IMR-90 (cell line): ENCODE results near the gene SOS1. TPM values are rescaled to one million over a fixed set of nuclear protein-coding genes. Genes with fewer than 3 reads are reported as not detected.

Source experiments
- ATAC-seq: fragments of 200-7000 bp; cut with Tn5 transposase; 2 replicates; pipeline ENCODE4 v1.9.1; 2020; ENCODE audit warnings: low read depth, mild to moderate bottlenecking, moderate library complexity
- BruUV-seq: library from RNA; stranded (reverse); fragments of 400-500 nt; replicated peaks from 2 replicates; lab custom pipeline; 2021; lab: Mats Ljungman, UMichigan
- CTCF ChIA-PET: fragments of 300-600 bp; formaldehyde crosslinking; extraction: SDS; loops from one replicate; lab custom pipeline; 2021; ENCODE audit warnings: antibody characterized with exemption; lab: Yijun Ruan, JAX
- POLR2A ChIA-PET: fragments of 300-600 bp; sonication (Branson Sonifier 250); formaldehyde crosslinking; loops from one replicate; lab custom pipeline; 2022; ENCODE audit warnings: antibody characterized with exemption; ENCODE audit not compliant: unreplicated experiment; lab: Charles Lee
- DNase-seq: peaks from one replicate; pipeline ENCODE4 v3.0.0; 2013
- H2AFZ ChIP-seq: replicated peaks from 2 replicates; pipeline ENCODE3; 2013; ENCODE audit warnings: low read length, mild to moderate bottlenecking; ENCODE audit not compliant: poor library complexity
- H2AK5ac ChIP-seq: 2 replicates; pipeline ENCODE4 v1.6.1; 2013; ENCODE audit warnings: low read depth, low read length, inconsistent platforms
- H2AK9ac ChIP-seq: replicated peaks from 2 replicates; pipeline ENCODE3; 2013; ENCODE audit warnings: mild to moderate bottlenecking, low read depth, low read length, moderate library complexity; ENCODE audit not compliant: poor library complexity
- H2BK120ac ChIP-seq: 2 replicates; pipeline ENCODE4 v1.6.1; 2013; ENCODE audit warnings: low read depth, low read length, inconsistent platforms
- H2BK15ac ChIP-seq: 3 replicates; pipeline ENCODE4 v1.6.1; 2013; ENCODE audit warnings: low read depth, low read length, inconsistent platforms
- H2BK20ac ChIP-seq: 2 replicates; pipeline ENCODE4 v1.6.1; 2013; ENCODE audit warnings: low read depth, mild to moderate bottlenecking, inconsistent platforms, low read length, moderate library complexity
- H2BK5ac ChIP-seq: 2 replicates; pipeline ENCODE4 v1.6.1; 2013; ENCODE audit warnings: mild to moderate bottlenecking, low read depth, low read length, inconsistent platforms; ENCODE audit not compliant: poor library complexity, severe bottlenecking
- H3K14ac ChIP-seq: replicated peaks from 2 replicates; pipeline ENCODE4 v1.6.1; 2013; ENCODE audit warnings: low read depth, low read length, inconsistent platforms
- H3K18ac ChIP-seq: 2 replicates; pipeline ENCODE4 v1.6.1; 2013; ENCODE audit warnings: low read depth, low read length, control low read depth
- H3K23ac ChIP-seq: 2 replicates; pipeline ENCODE4 v1.6.1; 2013; ENCODE audit warnings: low read depth, low read length, inconsistent platforms
- H3K27ac ChIP-seq: 2 replicates; pipeline ENCODE4 v1.5.1; 2013; ENCODE audit warnings: mild to moderate bottlenecking, control low read depth, low read length; ENCODE audit not compliant: insufficient read depth
- H3K27me3 ChIP-seq: 2 replicates; pipeline ENCODE4 v1.6.1; 2013; ENCODE audit warnings: low read length; ENCODE audit not compliant: control insufficient read depth, insufficient read depth
- H3K36me3 ChIP-seq: 2 replicates; pipeline ENCODE4 v1.6.1; 2013; ENCODE audit warnings: low read length, mixed read lengths; ENCODE audit not compliant: control insufficient read depth, insufficient read depth
- H3K4ac ChIP-seq: 2 replicates; pipeline ENCODE4 v1.6.1; 2013; ENCODE audit warnings: low read depth, low read length, inconsistent platforms
- H3K4me1 ChIP-seq: 2 replicates; pipeline ENCODE4 v1.6.1; 2013; ENCODE audit warnings: low read length, mixed read lengths; ENCODE audit not compliant: control insufficient read depth, insufficient read depth
- H3K4me2 ChIP-seq: 2 replicates; pipeline ENCODE4 v1.6.1; 2013; ENCODE audit warnings: low read depth, mild to moderate bottlenecking, control low read depth, low read length, moderate library complexity
- H3K4me3 ChIP-seq: 2 replicates; pipeline ENCODE4 v1.5.1; 2013; ENCODE audit warnings: low read depth, mild to moderate bottlenecking, control low read depth, low read length, moderate library complexity; ENCODE audit not compliant: insufficient read depth
- H3K56ac ChIP-seq: 2 replicates; pipeline ENCODE4 v1.6.1; 2013; ENCODE audit warnings: low read length, inconsistent platforms; ENCODE audit not compliant: insufficient read depth; ENCODE audit errors: extremely low read depth
- H3K79me1 ChIP-seq, 2 experiments: 2 replicates each; pipeline ENCODE4 v1.6.1; 2013; ENCODE audit warnings: low read length in 2 of 2, inconsistent platforms in 1 of 2, low read depth in 1 of 2
- H3K9ac ChIP-seq: 2 replicates; pipeline ENCODE4 v1.6.1; 2013; ENCODE audit warnings: low read depth, low read length, control low read depth
- H3K9me1 ChIP-seq: 2 replicates; pipeline ENCODE4 v1.6.1; 2013; ENCODE audit warnings: low read length, inconsistent platforms; ENCODE audit not compliant: insufficient read depth
- H3K9me3 ChIP-seq: 2 replicates; pipeline ENCODE4 v1.6.1; 2013; ENCODE audit warnings: low read length; ENCODE audit not compliant: control insufficient read depth, insufficient read depth
- H4K20me1 ChIP-seq: 2 replicates; pipeline ENCODE4 v1.6.1; 2013; ENCODE audit warnings: low read length, inconsistent platforms; ENCODE audit not compliant: insufficient read depth
- H4K5ac ChIP-seq: 2 replicates; pipeline ENCODE4 v1.6.1; 2013; ENCODE audit warnings: mild to moderate bottlenecking, low read depth, low read length, control low read depth
- H4K8ac ChIP-seq, 2 experiments: 2 replicates each; pipeline ENCODE4 v1.6.1; 2013; ENCODE audit warnings: low read depth in 2 of 2, low read length in 2 of 2, control low read depth in 1 of 2, inconsistent platforms in 1 of 2
- H4K91ac ChIP-seq: 2 replicates; pipeline ENCODE4 v1.6.1; 2013; ENCODE audit warnings: low read depth, low read length, inconsistent platforms; ENCODE audit not compliant: insufficient read depth
- BHLHE40 ChIP-seq: fragments of 150-350 bp; IDR thresholded peaks from 2 replicates; pipeline ENCODE4 v1.6.1; 2016; ENCODE audit warnings: mild to moderate bottlenecking, low read depth, low read length
- CEBPB ChIP-seq: IDR thresholded peaks from 2 replicates; pipeline ENCODE4 v1.6.1; 2012; ENCODE audit warnings: low read depth, low read length, improper control_type of control experiment
- CHD1 ChIP-seq: IDR thresholded peaks from 2 replicates; pipeline ENCODE4 v1.6.1; 2012; ENCODE audit warnings: low read depth, low read length, improper control_type of control experiment
- CTCF ChIP-seq: conservative IDR thresholded peaks from 2 replicates; pipeline ENCODE4 v1.5.1; 2012; ENCODE audit warnings: mild to moderate bottlenecking, low read depth, low read length, improper control_type of control experiment
- ELK1 ChIP-seq: fragments of 150-350 bp; IDR thresholded peaks from 2 replicates; pipeline ENCODE4 v1.6.1; 2016; ENCODE audit warnings: low read depth, mild to moderate bottlenecking, low read length, moderate library complexity, borderline replicate concordance
- FOS ChIP-seq: fragments of 150-350 bp; IDR thresholded peaks from 2 replicates; pipeline ENCODE4 v1.6.1; 2016; ENCODE audit warnings: low read depth, low read length
- MAFK ChIP-seq: IDR thresholded peaks from 2 replicates; pipeline ENCODE4 v1.6.1; 2012; ENCODE audit warnings: low read depth, low read length, improper control_type of control experiment
- MAZ ChIP-seq: IDR thresholded peaks from 2 replicates; pipeline ENCODE4 v1.6.1; 2012; ENCODE audit warnings: low read depth, mild to moderate bottlenecking, low read length, improper control_type of control experiment, moderate library complexity, borderline replicate concordance
- MXI1 ChIP-seq: IDR thresholded peaks from 2 replicates; pipeline ENCODE4 v1.6.1; 2012; ENCODE audit warnings: low read depth, mild to moderate bottlenecking, low read length, moderate library complexity, borderline replicate concordance
- NFE2L2 ChIP-seq: fragments of 150-350 bp; IDR thresholded peaks from 2 replicates; pipeline ENCODE4 v1.6.1; 2016; ENCODE audit warnings: low read depth, mild to moderate bottlenecking, low read length
- POLR2A ChIP-seq: IDR thresholded peaks from 2 replicates; pipeline ENCODE4 v1.6.1; 2012; ENCODE audit warnings: mild to moderate bottlenecking, low read depth, low read length
- RAD21 ChIP-seq: IDR thresholded peaks from 2 replicates; pipeline ENCODE4 v1.6.1; 2012; ENCODE audit warnings: low read length, improper control_type of control experiment
- RCOR1 ChIP-seq: IDR thresholded peaks from 2 replicates; pipeline ENCODE4 v1.6.1; 2012; ENCODE audit warnings: mild to moderate bottlenecking, low read length, improper control_type of control experiment; ENCODE audit not compliant: insufficient replicate concordance
- RFX5 ChIP-seq: IDR thresholded peaks from 2 replicates; pipeline ENCODE4 v1.8.0; 2012; ENCODE audit warnings: low read depth, mild to moderate bottlenecking, low read length, moderate library complexity
- SMC3 ChIP-seq: fragments of 150-350 bp; IDR thresholded peaks from 2 replicates; pipeline ENCODE4 v1.6.1; 2016; ENCODE audit warnings: low read depth, mild to moderate bottlenecking, antibody characterized with exemption, low read length, moderate library complexity
- USF2 ChIP-seq: fragments of 150-350 bp; IDR thresholded peaks from 2 replicates; pipeline ENCODE4 v1.6.1; 2017; ENCODE audit warnings: mild to moderate bottlenecking, antibody characterized with exemption, low read length, low read depth
- WGBS, 2 experiments: methylation state at CpG; one replicate each; pipeline versions ENCODE4 v1.1.5 to v1.1.7; 2013; ENCODE audit warnings: missing lambda C conversion rate in 2 of 2; ENCODE audit not compliant: insufficient read length in 1 of 2; ENCODE audit errors: extremely low coverage in 2 of 2; 5-methylcytosine and 5-hydroxymethylcytosine counted together
- dilution Hi-C: fragments of 300-500 bp; cut with HindIII; formaldehyde crosslinking; loops from one replicate; pipeline ENCODE4 v1.14.3; 2018; ENCODE audit warnings: low sequenced_read_pairs; ENCODE audit not compliant: unreplicated experiment
- in situ Hi-C: fragments of 300-500 bp; cut with MboI; formaldehyde crosslinking; loops from 3 replicates; pipeline ENCODE4 v1.14.3; 2019; ENCODE audit warnings: low sequenced_read_pairs, inconsistent platforms, mixed read lengths
- intact Hi-C: fragments of 100-400 bp; cut with micrococcal nuclease; formaldehyde crosslinking; loops from 2 replicates; pipeline ENCODE4 v1.10.0; 2022
- polyA plus RNA-seq, 3 experiments: library from polyadenylated mRNA; depleted of rRNA; stranded (reverse); fragments of >200 nt; gene quantifications; 2 replicates each; pipeline ENCODE4 v1.2.3, GENCODE V29; 2012; ENCODE audit warnings: low replicate concordance in 1 of 3
- total RNA-seq: library from RNA; depleted of rRNA; stranded (reverse); fragments of >200 nt; gene quantifications from 2 replicates; pipeline ENCODE4 v1.2.3, GENCODE V29; 2012

Gene SOS1
- total and polyA plus RNA-seq, 2 of the 4 experiments (the other 2 are of a cell fraction): 8.2 to 11.2 TPM

GRCh38 chr2:39138837-39139211, 18.0 kb upstream of the SOS1 start:
- POLR2A ChIA-PET: no interaction called here
- CTCF ChIA-PET: interaction anchor here (0.6 kb wide), 1 partner anchor 191 kb away, joined by 3 read pairs; no protein-coding TSS in a partner anchor

More at GRCh38 chr2:39138837-39139211, 18.0 kb upstream of the SOS1 start:
- H3K4me3 ChIP-seq: no peak overlapping the region
- ATAC-seq (no peak), DNase-seq (no peak)
- H3K4me1 ChIP-seq: no peaks in the 10 kb centered on the region
- no peak overlapping the region for H3K56ac ChIP-seq
- H2AFZ ChIP-seq: no peak overlapping the region
- H4K20me1 ChIP-seq: no peaks in the 10 kb centered on the region
- no peak overlapping the region for H2BK20ac ChIP-seq
- intact Hi-C loops: no loop called here
- H2AK5ac ChIP-seq: no peak overlapping the region
- no peak overlapping the region for H2BK5ac ChIP-seq
- H4K8ac ChIP-seq: no peak overlapping the region
- H2BK120ac ChIP-seq: no peak overlapping the region
- no peak overlapping the region for H3K9ac ChIP-seq
- no peak overlapping the region for H4K5ac ChIP-seq
- H4K91ac ChIP-seq: no peak overlapping the region
- no peaks in the 10 kb centered on the region for H3K9me1 ChIP-seq
- dilution Hi-C loops: no loop called here
- no peak overlapping the region for H3K4me2 ChIP-seq
- H3K27ac ChIP-seq: no peak overlapping the region
- BruUV-seq: no TSS peak
- no peak overlapping the region for H2AK9ac ChIP-seq
- H3K23ac ChIP-seq: no peak overlapping the region
- in situ Hi-C loops: no loop called here
- H3K9me3 ChIP-seq: no peaks in the 10 kb centered on the region
- no peaks in the 10 kb centered on the region for H3K79me1 ChIP-seq
- H3K4ac ChIP-seq: no peak overlapping the region
- H3K18ac ChIP-seq: no peak overlapping the region
- H3K36me3 ChIP-seq: no peaks in the 10 kb centered on the region
- TF ChIP-seq USF2: no peak
- TF ChIP-seq POLR2A: no peak
- no peak for TF ChIP-seq CHD1
- no peak for TF ChIP-seq NFE2L2
- no peak for TF ChIP-seq ELK1
- TF ChIP-seq FOS: no peak
- no peak for TF ChIP-seq BHLHE40
- no peak for TF ChIP-seq MAFK
- TF ChIP-seq RCOR1: no peak
- TF ChIP-seq RFX5: no peak
- TF ChIP-seq CEBPB: no peak
- no peak for TF ChIP-seq CTCF
- TF ChIP-seq MXI1: no peak
- no peak for TF ChIP-seq RAD21
- TF ChIP-seq SMC3: no peak
- TF ChIP-seq MAZ: no peak
- no peaks in the 10 kb centered on the region; the same call in 1 of the 2 replicates for H3K27me3 ChIP-seq
- no peak overlapping the region for H3K14ac ChIP-seq
- WGBS, 2 experiments: no CpG with 5 or more reads among the region's 8 CpGs
- no peak overlapping the region for H2BK15ac ChIP-seq
